ENCODE measurements around the gene WASF3. TPM values are rescaled to one million over a fixed set of nuclear protein-coding genes. Genes with fewer than 3 reads are reported as not detected.
"Not testable (repeated sequence)": the region's sequence is repeated elsewhere in the genome, so short reads cannot be mapped to it uniquely, and the experiment has no call there.

WASF3 gene
- polyA plus RNA-seq, 4 donors, result 46.8 to 60.7 (median 58.3) TPM

DNA sequence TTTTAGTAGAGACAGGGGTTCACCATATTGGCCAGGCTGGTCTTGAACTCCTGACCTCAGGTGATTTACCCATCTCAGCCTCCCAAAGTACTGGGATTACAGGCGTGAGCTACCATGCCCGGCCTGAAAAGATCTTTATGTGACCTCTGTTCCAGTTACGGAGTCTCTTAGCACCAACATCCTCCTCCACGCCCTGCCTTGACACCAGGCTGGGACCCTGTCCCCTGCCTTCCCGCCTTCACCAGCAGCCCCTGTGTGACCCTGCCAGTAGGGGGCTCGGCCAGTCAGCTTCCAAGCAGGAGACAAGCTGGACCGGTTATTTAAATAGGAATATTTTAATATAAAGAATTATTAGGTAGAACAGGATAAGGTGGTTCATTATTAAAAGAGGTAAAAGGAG, 148.9 kb downstream of the WASF3 start:
- no peak for DNase-seq (ENCODE audit: low read depth in 4 of 4, low spot score in 3 of 4)

- peak in 2 of 4 donors; percentile 16 to 29 for DNase-seq (ENCODE audit: low read depth in 4 of 4, low spot score in 3 of 4)
Measured at GRCh38 chr13:26707122-26708006, 149.9 kb downstream of the WASF3 start.

- DNase-seq (ENCODE audit: low read depth in 4 of 4, low spot score in 3 of 4), result no peak
Measured at GRCh38 chr13:26708007-26708297, 150.5 kb downstream of the WASF3 start.

DNA sequence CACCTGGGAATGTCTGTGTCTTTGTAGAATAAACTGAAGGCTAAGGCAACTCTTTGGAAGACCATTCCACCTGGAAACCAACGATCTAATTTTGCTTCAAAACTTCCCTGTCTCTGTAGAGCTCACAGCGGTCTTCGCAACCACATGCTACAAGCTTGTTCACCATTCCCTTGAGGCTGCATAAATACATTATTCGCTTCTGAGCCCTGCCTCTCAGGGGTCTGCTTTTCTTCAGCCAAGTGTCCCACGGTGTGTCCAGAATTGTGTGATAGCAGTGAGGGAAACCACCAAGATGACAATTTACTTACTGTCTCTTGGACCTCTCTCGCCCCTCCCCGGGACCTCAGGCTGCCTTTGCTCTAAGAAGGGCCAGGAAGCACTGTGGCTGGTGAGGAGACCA, 152.0 kb downstream of the WASF3 start:
- DNase-seq (ENCODE audit: low read depth in 4 of 4, low spot score in 3 of 4), result no peak

- no peak for DNase-seq (ENCODE audit: low read depth in 4 of 4, low spot score in 3 of 4)
Measured at GRCh38 chr13:26710166-26710565, 152.7 kb downstream of the WASF3 start.

GRCh38 chr13:26711211-26711610, 153.7 kb downstream of the WASF3 start:
- no peak for DNase-seq (ENCODE audit: low read depth in 4 of 4, low spot score in 3 of 4)

DNA sequence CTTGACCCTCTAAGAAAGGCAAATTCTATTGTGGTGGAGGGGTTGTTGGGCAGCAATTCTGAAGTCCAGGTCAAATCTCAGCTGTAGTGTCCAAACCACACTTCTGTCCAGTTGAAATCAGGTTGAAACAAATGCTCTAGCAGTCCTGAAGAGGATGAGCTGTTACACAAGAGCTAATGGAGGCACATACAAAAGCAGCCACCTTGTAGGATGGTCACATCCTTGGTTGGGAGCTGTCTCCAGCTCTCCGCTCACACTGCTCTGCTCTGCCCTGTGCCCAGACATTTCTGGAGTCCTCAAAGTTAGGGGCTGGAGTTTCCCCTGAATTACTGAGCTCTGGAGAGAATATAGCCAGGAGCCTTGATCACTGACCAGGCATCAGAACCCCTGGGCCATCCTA, 155.9 kb downstream of the WASF3 start:
- no peak for DNase-seq (ENCODE audit: low read depth in 4 of 4, low spot score in 3 of 4)

DNA sequence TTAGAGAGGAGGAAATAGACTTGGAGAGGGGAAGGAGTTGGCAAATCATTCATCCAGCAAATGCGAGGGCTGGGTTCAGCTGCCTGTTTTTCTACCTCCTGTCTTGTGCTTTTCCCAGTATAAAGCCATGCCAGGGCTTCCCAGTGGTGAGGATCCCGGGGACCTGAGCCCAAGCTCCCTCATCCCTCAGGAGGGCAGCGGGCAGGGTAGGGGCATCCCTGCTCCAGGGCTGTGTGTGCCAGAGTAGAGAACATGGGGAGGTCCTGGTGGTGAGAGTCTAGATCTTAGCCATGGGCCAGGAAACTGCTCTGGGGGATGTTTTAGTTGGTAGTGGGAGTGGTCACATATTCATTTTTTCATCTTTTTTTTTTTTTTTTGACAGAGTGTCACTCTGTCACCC, 159.5 kb downstream of the WASF3 start:
- no peak for DNase-seq (ENCODE audit: low read depth in 4 of 4, low spot score in 3 of 4)

- DNase-seq (ENCODE audit: low read depth in 4 of 4, low spot score in 3 of 4), result no peak
Measured at GRCh38 chr13:26718146-26718545, 160.7 kb downstream of the WASF3 start.

DNA sequence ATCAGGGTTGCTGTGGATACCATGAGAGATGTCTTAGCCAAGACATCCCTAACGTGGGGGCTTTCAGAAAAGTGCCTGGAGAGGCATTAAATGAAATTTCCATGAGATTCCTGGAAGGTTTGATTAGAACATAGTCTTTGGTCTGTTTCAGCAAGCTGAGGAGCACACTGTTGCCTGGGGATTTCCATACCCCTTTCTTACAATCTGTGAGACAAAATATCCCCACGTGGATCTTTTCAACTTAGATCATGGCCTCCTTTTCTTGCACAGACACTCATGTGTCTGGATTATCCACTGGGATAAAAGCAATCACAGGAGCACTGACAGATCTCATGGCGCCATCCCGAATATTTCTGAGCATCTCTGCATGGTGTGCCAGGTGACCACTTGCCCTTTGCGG, 161.4 kb downstream of the WASF3 start:
- no peak for DNase-seq (ENCODE audit: low read depth in 4 of 4, low spot score in 3 of 4)

GRCh38 chr13:26719356-26719945, 162.0 kb downstream of the WASF3 start:
- DNase-seq (ENCODE audit: low read depth in 4 of 4, low spot score in 3 of 4), result no peak

DNA sequence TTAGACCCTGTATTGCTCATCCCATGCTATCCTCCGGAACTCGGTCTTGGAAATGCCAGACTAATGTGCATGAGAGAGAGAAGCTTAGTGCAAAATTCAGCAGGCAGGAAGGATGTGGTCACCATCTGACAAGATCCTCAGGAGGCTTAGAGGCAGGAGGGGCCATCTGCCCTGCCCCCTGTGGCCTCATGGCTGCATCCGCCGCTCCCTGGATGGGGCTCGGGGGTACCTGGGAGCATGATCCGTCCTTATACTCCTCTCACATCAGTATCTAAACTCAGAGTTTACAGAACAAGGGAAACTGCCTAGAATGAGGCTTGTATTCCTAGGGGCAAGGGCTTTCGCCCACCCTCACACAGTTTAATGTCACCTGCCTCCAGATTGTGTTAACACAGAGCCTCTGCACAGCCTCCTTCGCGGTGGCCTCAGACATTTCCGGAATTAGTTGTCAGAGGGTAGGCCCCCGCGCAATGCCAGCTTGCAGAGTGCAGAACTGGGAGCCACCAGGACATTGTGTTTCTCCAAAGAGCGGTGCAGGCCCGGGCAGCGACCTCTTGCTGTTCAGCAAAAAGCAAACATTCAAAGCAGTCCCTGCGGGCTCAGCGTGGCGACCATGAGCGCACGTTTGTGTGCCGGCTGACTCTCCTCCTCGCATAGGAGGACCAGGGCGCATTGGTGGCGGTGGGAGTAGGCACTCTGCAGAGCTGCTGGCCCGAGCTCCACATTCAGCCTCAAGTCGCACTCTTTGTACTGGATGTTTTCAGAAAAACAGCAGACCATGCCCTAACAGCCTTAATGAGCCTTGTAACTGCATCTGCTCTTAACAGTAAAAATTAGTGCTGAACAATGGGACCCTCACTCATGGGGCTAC, 164.0 kb downstream of the WASF3 start:
- DNase-seq (ENCODE audit: low read depth in 4 of 4, low spot score in 3 of 4), result no peak

GRCh38 chr13:26722321-26722720, 164.8 kb downstream of the WASF3 start:
- no peak for DNase-seq (ENCODE audit: low read depth in 4 of 4, low spot score in 3 of 4)

DNA sequence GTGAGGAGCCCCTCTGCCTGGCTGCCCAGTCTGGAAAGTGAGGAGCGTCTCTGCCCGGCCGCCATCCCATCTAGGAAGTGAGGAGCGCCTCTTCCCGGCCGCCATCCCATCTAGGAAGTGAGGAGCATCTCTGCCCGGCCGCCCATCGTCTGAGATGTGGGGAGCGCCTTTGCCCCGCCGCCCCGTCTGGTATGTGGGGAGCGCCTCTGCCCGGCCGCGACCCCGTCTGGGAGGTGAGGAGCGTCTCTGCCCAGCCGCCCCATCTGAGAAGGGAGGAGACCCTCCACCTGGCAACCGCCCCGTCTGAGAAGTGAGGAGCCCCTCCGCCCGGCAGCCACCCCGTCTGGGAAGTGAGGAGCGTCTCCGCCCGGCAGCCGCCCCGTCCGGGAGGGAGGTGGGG, 166.1 kb downstream of the WASF3 start:
- DNase-seq (ENCODE audit: low read depth in 4 of 4, low spot score in 3 of 4), result not testable (repeated sequence)

DNA sequence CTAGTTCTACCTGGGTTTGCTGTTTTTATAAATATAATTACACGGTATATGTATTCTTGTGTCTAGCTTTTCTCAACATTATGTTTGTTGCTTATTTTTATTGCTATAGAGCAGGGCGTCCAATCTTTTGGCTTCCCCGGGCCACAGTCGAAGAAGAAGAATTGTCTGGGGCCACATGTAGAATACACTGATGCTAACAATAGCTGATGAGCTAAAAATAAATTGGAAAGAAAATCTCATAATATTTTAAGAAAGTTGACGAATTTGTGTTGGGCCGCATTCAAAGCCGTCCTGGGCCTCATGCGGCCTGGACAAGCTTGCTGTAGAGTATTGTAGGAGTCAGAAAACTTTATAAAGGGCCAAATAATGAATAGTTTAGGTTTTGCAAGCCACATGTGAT, 169.2 kb downstream of the WASF3 start:
- no peak for DNase-seq (ENCODE audit: low read depth in 4 of 4, low spot score in 3 of 4)

- no peak for DNase-seq (ENCODE audit: low read depth in 4 of 4, low spot score in 3 of 4)
Measured at GRCh38 chr13:26727122-26727521, 169.6 kb downstream of the WASF3 start.

DNA sequence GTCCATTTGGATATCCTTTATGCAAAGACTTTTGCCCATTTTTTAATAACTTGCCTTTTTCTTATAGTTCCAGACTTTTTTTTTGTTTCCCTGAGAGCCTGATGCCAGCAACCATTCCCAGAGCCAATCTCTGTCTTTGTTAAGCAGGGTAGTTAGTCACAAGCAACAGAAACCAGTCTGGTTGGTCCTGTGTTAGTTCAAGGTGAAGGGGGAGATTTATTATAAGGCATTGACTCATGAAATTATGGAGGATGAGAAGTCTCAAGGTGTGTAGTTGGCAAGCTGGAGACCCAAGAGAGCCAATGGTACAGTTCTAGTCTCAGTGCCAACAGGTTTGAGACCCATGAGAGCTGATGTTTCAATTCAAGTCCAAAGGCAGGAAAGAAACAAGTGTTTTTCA, 170.2 kb downstream of the WASF3 start:
- DNase-seq (ENCODE audit: low read depth in 4 of 4, low spot score in 3 of 4), result no peak

DNA sequence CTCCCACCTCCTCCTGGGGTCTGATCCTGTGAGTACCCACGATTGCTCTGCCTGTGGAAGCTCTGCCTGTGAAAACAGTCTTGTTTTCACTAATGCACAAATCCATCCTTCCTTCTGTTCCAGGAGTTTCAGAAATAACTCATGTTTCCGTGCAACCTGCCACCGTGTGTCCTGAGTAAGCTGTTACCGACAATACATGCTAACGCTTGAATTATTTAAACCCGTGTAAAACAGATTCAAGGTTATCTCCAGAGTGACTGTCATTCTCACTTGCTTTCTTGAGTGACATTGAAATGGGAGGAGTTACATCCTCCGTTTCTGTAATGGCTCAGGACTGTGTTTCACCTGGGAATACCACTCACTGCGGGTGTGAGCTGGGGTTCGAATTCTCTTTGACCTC, 178.2 kb downstream of the WASF3 start:
- DNase-seq (ENCODE audit: low read depth in 4 of 4, low spot score in 3 of 4), result no peak

Data from left renal pelvis (tissue), 4 donors.